ENCODE data around the gene MUC4.
A peak's percentile ranks its signal among the peaks of the same experiment; 100 is the strongest.
"Not testable (repeated sequence)": the region's sequence is repeated elsewhere in the genome, so short reads cannot be mapped to it uniquely, and the experiment has no call there.

Gene MUC4

GRCh38 chr3:195806211-195806915 is 5.4 kb downstream of the MUC4 start:
- Histone ChIP-seq H3K36me3 (no peaks in the 10 kb centered on the region), H3K9me3 (no peaks in the 10 kb centered on the region), H3K27ac (no peak overlapping the region), H3K4me3 (no peak overlapping the region), H3K27me3 (peaks cover 0 to 24% of the 10 kb centered on the region in 2 donors), H3K4me1 (peaks cover 0 to 7% (median 0%) of the 10 kb centered on the region in 4 donors)
- no peak for TF ChIP-seq CTCF (IDR thresholded peaks at IDR 0.05)
- intact Hi-C loops (cut with DNase I; ENCODE audit: low total_unique reads) = no loop called here
- DNase-seq = no peak

- H3K4me1 ChIP-seq; H3K9me3 ChIP-seq; H3K4me3 ChIP-seq; intact Hi-C loops (cut with DNase I; ENCODE audit: low total_unique reads); H3K27ac ChIP-seq; DNase-seq; H3K36me3 ChIP-seq: not testable (repeated sequence)
- H3K27me3 ChIP-seq = peaks cover 0 to 20% of the 10 kb centered on the region in 2 donors
Measured at GRCh38 chr3:195805588-195805987, 6.1 kb downstream of the MUC4 start.

DNA sequence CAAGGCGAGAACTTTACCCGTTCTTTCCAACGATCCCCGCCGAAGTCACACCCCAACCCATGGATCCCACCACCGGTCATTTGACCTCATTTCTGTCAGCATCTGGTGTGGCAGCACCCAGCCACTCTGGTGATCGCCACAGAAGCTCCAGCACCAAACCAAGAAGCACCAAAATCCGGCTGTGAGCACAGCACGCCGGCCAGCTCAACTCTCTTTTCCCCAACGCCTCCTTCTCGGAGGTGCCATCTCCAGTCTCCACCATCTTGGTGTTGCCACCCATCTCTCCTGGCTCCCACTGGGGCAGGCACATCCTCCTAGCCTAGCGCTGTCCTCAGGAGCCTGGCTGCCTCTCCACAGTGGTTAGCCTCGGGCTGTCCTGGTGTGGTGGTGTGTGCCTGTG is 6.5 kb downstream of the MUC4 start:
- intact Hi-C loops (cut with DNase I; ENCODE audit: low total_unique reads) = no loop called here

GRCh38 chr3:195803289-195803908 is 8.3 kb downstream of the MUC4 start:
- Histone ChIP-seq H3K36me3 (no peaks in the 10 kb centered on the region), H3K4me3 (no peak overlapping the region), H3K27me3 (peaks cover 0 to 8% of the 10 kb centered on the region in 2 donors), H3K4me1 (peaks cover 0 to 7% (median 0%) of the 10 kb centered on the region in 4 donors), H3K9me3 (no peaks in the 10 kb centered on the region), H3K27ac (no peak overlapping the region)
- DNase-seq = peak; percentile 46 to 57
- TF ChIP-seq CTCF (IDR thresholded peaks at IDR 0.05) = no peak
- intact Hi-C loops (cut with DNase I; ENCODE audit: low total_unique reads) = no loop called here

More for the DNA sequence above, 6.5 kb downstream of the MUC4 start:
- no peak overlapping the region for H3K27ac ChIP-seq
- H3K4me1 ChIP-seq = peaks cover 0 to 7% (median 0%) of the 10 kb centered on the region in 4 donors
- no peak for DNase-seq
- no peak overlapping the region for H3K4me3 ChIP-seq
- H3K27me3 ChIP-seq = peaks cover 0 to 17% of the 10 kb centered on the region in 2 donors
- TF ChIP-seq CTCF (IDR thresholded peaks at IDR 0.05) = no peak
- H3K36me3 ChIP-seq = no peaks in the 10 kb centered on the region
- H3K9me3 ChIP-seq = no peaks in the 10 kb centered on the region

- Histone ChIP-seq H3K27me3 (peaks cover 0 to 6% of the 10 kb centered on the region in 2 donors), H3K4me1 (peaks cover 0 to 7% (median 0%) of the 10 kb centered on the region in 4 donors), H3K36me3 (no peaks in the 10 kb centered on the region), H3K27ac (no peak overlapping the region), H3K4me3 (no peak overlapping the region), H3K9me3 (no peaks in the 10 kb centered on the region)
- DNase-seq = no peak
- intact Hi-C loops (cut with DNase I; ENCODE audit: low total_unique reads) = no loop called here
- no peak for TF ChIP-seq CTCF (IDR thresholded peaks at IDR 0.05)
Measured at GRCh38 chr3:195802795-195803194, 8.9 kb downstream of the MUC4 start.

DNA sequence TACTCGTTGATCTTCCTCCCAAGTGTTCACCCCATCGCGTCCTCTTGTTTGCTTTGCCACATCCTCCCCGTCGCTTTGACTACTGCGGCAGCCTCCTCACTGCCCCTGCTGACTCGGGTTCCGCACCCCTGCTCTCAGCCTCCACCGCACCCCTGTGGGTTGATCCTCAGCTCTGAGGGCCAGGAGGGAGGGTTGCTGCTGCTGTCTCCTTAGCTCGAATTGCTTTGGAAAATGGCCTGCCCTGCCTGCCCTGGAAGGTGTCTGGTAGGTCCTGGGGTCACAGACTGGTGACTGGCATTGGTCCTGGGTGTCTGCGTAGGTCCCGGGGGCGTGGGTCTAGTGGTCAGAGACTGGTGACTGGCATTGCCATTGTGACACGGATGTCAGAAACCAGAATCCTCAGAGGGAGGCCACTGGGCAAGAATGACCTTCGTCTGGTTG is 9.4 kb downstream of the MUC4 start:
- peak in 1 of 2 donors; percentile 51 for DNase-seq
- Histone ChIP-seq H3K4me3 (no peak overlapping the region), H3K27ac (no peak overlapping the region)

More for the DNA sequence above, 9.4 kb downstream of the MUC4 start:
- TF ChIP-seq CTCF (IDR thresholded peaks at IDR 0.05) = no peak
- intact Hi-C loops (cut with DNase I; ENCODE audit: low total_unique reads) = no loop called here
- Histone ChIP-seq H3K4me1 (peaks cover 0 to 7% (median 0%) of the 10 kb centered on the region in 4 donors), H3K36me3 (no peaks in the 10 kb centered on the region), H3K27me3 (peaks cover 0 to 5% of the 10 kb centered on the region in 2 donors), H3K9me3 (no peaks in the 10 kb centered on the region)

All from tibial artery (tissue), 4 donors.